Liver (tissue), 9 donors: ENCODE results near the gene GPR62. TPM values are rescaled to one million over a fixed set of nuclear protein-coding genes. Genes with fewer than 3 reads are reported as not detected.
A peak's percentile ranks its signal among the peaks of the same experiment; 100 is the strongest.

ENCODE experiments used
- DNase-seq: peaks from one replicate; pipeline ENCODE4 v3.0.0-alpha.2; 2017; ENCODE audit warnings: low spot score
- H3K27ac ChIP-seq, 2 donors: one replicate each; pipeline ENCODE4 v1.7.0; 2013; ENCODE audit warnings: inconsistent platforms in 2 of 2, low read length in 2 of 2, control low read depth in 1 of 2, low read depth in 1 of 2, mild to moderate bottlenecking in 1 of 2
- H3K27me3 ChIP-seq, 4 donors: one replicate each; pipeline versions ENCODE4 v1.6.1 to v1.7.0; 2013; ENCODE audit warnings: low read length in 3 of 4, inconsistent platforms in 1 of 4, mild to moderate bottlenecking in 1 of 4, moderate library complexity in 1 of 4; ENCODE audit not compliant: control insufficient read depth in 4 of 4, insufficient read depth in 4 of 4
- H3K36me3 ChIP-seq, 4 donors: one replicate each; pipeline versions ENCODE4 v1.6.1 to v1.7.0; 2013; ENCODE audit warnings: low read length in 3 of 4, mild to moderate bottlenecking in 3 of 4, low read depth in 1 of 4, moderate library complexity in 1 of 4; ENCODE audit not compliant: control insufficient read depth in 4 of 4, insufficient read depth in 3 of 4
- H3K4me1 ChIP-seq, 4 donors: one replicate each; pipeline versions ENCODE4 v1.6.1 to v1.7.0; 2013; ENCODE audit warnings: low read length in 3 of 4, mild to moderate bottlenecking in 3 of 4, moderate library complexity in 1 of 4; ENCODE audit not compliant: control insufficient read depth in 4 of 4, insufficient read depth in 4 of 4
- H3K4me3 ChIP-seq, 3 donors: one replicate each; pipeline versions ENCODE4 v1.6.1 to v1.7.0; 2013; ENCODE audit warnings: low read length in 3 of 3, control low read depth in 1 of 3, low read depth in 1 of 3, mild to moderate bottlenecking in 1 of 3
- H3K9ac ChIP-seq, 2 donors: one replicate each; pipeline ENCODE4 v1.7.0; 2013; ENCODE audit warnings: low read length in 2 of 2, mild to moderate bottlenecking in 2 of 2, moderate library complexity in 2 of 2, control low read depth in 1 of 2, low read depth in 1 of 2
- H3K9me3 ChIP-seq, 4 donors: one replicate each; pipeline versions ENCODE4 v1.6.1 to v1.7.0; 2013; ENCODE audit warnings: low read length in 3 of 4; ENCODE audit not compliant: control insufficient read depth in 4 of 4
- ATF3 ChIP-seq: IDR thresholded peaks from 2 replicates; pipeline ENCODE4 v1.6.1; 2016; ENCODE audit warnings: antibody characterized with exemption
- CTCF ChIP-seq: fragments of 150-350 bp; IDR thresholded peaks from 2 replicates; pipeline ENCODE4 v1.5.1; 2017; ENCODE audit warnings: improper control_type of control experiment, low read depth, low read length; ENCODE audit not compliant: missing input control
- FOXA1 ChIP-seq: IDR thresholded peaks from 2 replicates; pipeline ENCODE4 v1.6.1; 2016; ENCODE audit warnings: antibody characterized with exemption
- FOXA2 ChIP-seq: IDR thresholded peaks from 2 replicates; pipeline ENCODE4 v1.6.1; 2016; ENCODE audit warnings: antibody characterized with exemption
- GABPA ChIP-seq, 2 donors: IDR thresholded peaks in 1 of 2; conservative IDR thresholded peaks in 1 of 2; 2 replicates each; pipeline ENCODE4 v1.6.1; 2016; ENCODE audit warnings: antibody characterized with exemption in 2 of 2, mild to moderate bottlenecking in 1 of 2, moderate library complexity in 1 of 2
- HNF4G ChIP-seq: IDR thresholded peaks from 2 replicates; pipeline ENCODE4 v1.6.1; 2016; ENCODE audit warnings: antibody characterized with exemption
- JUND ChIP-seq, 2 donors: IDR thresholded peaks; 2 replicates each; pipeline ENCODE4 v1.6.1; 2016; ENCODE audit warnings: antibody characterized with exemption in 2 of 2
- NR2F2 ChIP-seq: IDR thresholded peaks from 2 replicates; pipeline ENCODE4 v1.6.1; 2016; ENCODE audit warnings: antibody characterized with exemption
- RXRA ChIP-seq, 2 donors: IDR thresholded peaks; 2 replicates each; pipeline ENCODE4 v1.6.1; 2017 to 2018; ENCODE audit warnings: antibody characterized with exemption in 2 of 2, mild to moderate bottlenecking in 1 of 2
- SP1 ChIP-seq: IDR thresholded peaks from 2 replicates; pipeline ENCODE4 v1.6.1; 2018; ENCODE audit warnings: antibody characterized with exemption, mild to moderate bottlenecking
- TAF1 ChIP-seq: conservative IDR thresholded peaks from 2 replicates; pipeline ENCODE4 v1.6.1; 2016; ENCODE audit warnings: antibody characterized with exemption, mild to moderate bottlenecking
- YY1 ChIP-seq: IDR thresholded peaks from 2 replicates; pipeline ENCODE4 v1.6.1; 2016; ENCODE audit warnings: antibody characterized with exemption, mild to moderate bottlenecking
- ZBTB33 ChIP-seq: IDR thresholded peaks from 2 replicates; pipeline ENCODE4 v1.6.1; 2016; ENCODE audit warnings: antibody characterized with exemption
- WGBS: extraction: QIAGEN DNeasy Blood & Tissue Kit; methylation state at CpG from one replicate; pipeline ENCODE4 v1.1.7; 2013; 5-methylcytosine and 5-hydroxymethylcytosine counted together
- polyA plus RNA-seq, 2 donors: library from polyadenylated mRNA; stranded (reverse) in 1 of 2; unstranded in 1 of 2; fragments of 200-250 nt in 1 of 2; fragments of >200 nt in 1 of 2; fragmentation: Nextera tagmentation in 1 of 2; extraction: Ambion mirVana in 1 of 2; gene quantifications; one replicate each; pipeline versions ENCODE4 v1.2.1 to v1.2.3, GENCODE V29; 2013 to 2015
- total RNA-seq, 2 donors: library from RNA; depleted of rRNA; stranded (reverse); fragments of >200 nt; gene quantifications; one replicate each; pipeline ENCODE4 v1.2.3, GENCODE V29; 2014
- TF ChIP-seq, protein P1 (sequence below): IDR thresholded peaks from 2 replicates; pipeline ENCODE4 v1.6.1; 2016; ENCODE audit warnings: antibody characterized with exemption
- TF ChIP-seq, protein P2 (sequence below): IDR thresholded peaks from 2 replicates; pipeline ENCODE4 v1.6.1; 2016; ENCODE audit warnings: antibody characterized with exemption, mild to moderate bottlenecking
- donor health status: healthy.
- donor health status: healthy.
- donor health status: healthy.
- donor health status: healthy.
- donor health status: healthy.

Gene GPR62
- total and polyA plus RNA-seq, 4 donors, result 0.07 to 0.08 TPM; not detected in 2

GRCh38 chr3:51985063-51985462, 29.9 kb downstream of the GPR62 start:
- no peak for DNase-seq
- Histone ChIP-seq H3K27me3 (no peaks in the 10 kb centered on the region), H3K4me1 (peaks cover 6 to 45% (median 25%) of the 10 kb centered on the region in 4 donors), H3K36me3 (peaks cover 0 to 6% (median 4%) of the 10 kb centered on the region in 4 donors), H3K27ac (peak overlapping the region in 1 of 2 donors; percentile 14), H3K9me3 (no peaks in the 10 kb centered on the region), H3K4me3 (no peak overlapping the region), H3K9ac (no peak overlapping the region)
- TF ChIP-seq HNF4G, result no peak
- TF ChIP-seq SP1, result no peak
- TF ChIP-seq FOXA1, result no peak
- TF ChIP-seq FOXA2, result no peak
- TF ChIP-seq GABPA (IDR thresholded peaks at IDR 0.05 in 1 of 2, conservative IDR thresholded peaks at IDR 0.05 in 1 of 2), result no peak
- no peak for TF ChIP-seq ZBTB33
- TF ChIP-seq, protein P1, sequence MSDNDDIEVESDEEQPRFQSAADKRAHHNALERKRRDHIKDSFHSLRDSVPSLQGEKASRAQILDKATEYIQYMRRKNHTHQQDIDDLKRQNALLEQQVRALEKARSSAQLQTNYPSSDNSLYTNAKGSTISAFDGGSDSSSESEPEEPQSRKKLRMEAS, result no peak
- TF ChIP-seq CTCF, result no peak
- TF ChIP-seq, protein P2, sequence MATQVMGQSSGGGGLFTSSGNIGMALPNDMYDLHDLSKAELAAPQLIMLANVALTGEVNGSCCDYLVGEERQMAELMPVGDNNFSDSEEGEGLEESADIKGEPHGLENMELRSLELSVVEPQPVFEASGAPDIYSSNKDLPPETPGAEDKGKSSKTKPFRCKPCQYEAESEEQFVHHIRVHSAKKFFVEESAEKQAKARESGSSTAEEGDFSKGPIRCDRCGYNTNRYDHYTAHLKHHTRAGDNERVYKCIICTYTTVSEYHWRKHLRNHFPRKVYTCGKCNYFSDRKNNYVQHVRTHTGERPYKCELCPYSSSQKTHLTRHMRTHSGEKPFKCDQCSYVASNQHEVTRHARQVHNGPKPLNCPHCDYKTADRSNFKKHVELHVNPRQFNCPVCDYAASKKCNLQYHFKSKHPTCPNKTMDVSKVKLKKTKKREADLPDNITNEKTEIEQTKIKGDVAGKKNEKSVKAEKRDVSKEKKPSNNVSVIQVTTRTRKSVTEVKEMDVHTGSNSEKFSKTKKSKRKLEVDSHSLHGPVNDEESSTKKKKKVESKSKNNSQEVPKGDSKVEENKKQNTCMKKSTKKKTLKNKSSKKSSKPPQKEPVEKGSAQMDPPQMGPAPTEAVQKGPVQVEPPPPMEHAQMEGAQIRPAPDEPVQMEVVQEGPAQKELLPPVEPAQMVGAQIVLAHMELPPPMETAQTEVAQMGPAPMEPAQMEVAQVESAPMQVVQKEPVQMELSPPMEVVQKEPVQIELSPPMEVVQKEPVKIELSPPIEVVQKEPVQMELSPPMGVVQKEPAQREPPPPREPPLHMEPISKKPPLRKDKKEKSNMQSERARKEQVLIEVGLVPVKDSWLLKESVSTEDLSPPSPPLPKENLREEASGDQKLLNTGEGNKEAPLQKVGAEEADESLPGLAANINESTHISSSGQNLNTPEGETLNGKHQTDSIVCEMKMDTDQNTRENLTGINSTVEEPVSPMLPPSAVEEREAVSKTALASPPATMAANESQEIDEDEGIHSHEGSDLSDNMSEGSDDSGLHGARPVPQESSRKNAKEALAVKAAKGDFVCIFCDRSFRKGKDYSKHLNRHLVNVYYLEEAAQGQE, result no peak
- TF ChIP-seq JUND (IDR thresholded peaks at IDR 0.05), result no peak
- TF ChIP-seq TAF1, result no peak
- no peak for TF ChIP-seq YY1
- TF ChIP-seq RXRA (IDR thresholded peaks at IDR 0.05), result no peak
- TF ChIP-seq ATF3, result no peak
- no peak for TF ChIP-seq NR2F2
- WGBS, result 92% methylated on average over 6 of the region's 6 CpGs
